K562 (cell line): ENCODE measurements around the gene VTI1B.
"Not testable (repeated sequence)": the region's sequence is repeated elsewhere in the genome, so short reads cannot be mapped to it uniquely, and the experiment has no call there.

ENCODE experiments used
- CTCF ChIP-seq, 3 experiments: IDR thresholded peaks in 2 of 3; conservative IDR thresholded peaks in 1 of 3; 2 replicates each; pipeline ENCODE4 v1.5.1; 2011 to 2012; ENCODE audit warnings: low read length in 3 of 3, mild to moderate bottlenecking in 3 of 3, control low read depth in 2 of 3, improper control_type of control experiment in 1 of 3, inconsistent platforms in 1 of 3, low read depth in 1 of 3, mixed read lengths in 1 of 3, moderate library complexity in 1 of 3; ENCODE audit not compliant: insufficient read depth in 2 of 3
- CUX1 ChIP-seq: fragments of 200-800 bp; sonication (Bioruptor generic); IDR thresholded peaks from 2 replicates; pipeline ENCODE4 v1.6.1; 2016; ENCODE audit warnings: missing genetic modification characterization, missing compliant biosample characterization
- ELK1 ChIP-seq: sonication (generic); formaldehyde crosslinking; IDR thresholded peaks from 2 replicates; pipeline ENCODE4 v1.8.1; 2022; ENCODE audit warnings: missing genetic modification reagents
- FOXJ3 ChIP-seq: sonication (generic); formaldehyde crosslinking; IDR thresholded peaks from 2 replicates; pipeline ENCODE4 v1.4.0; 2020; ENCODE audit warnings: mild to moderate bottlenecking, missing genetic modification reagents
- GABPB1 ChIP-seq: sonication (generic); formaldehyde crosslinking; IDR thresholded peaks from 2 replicates; pipeline ENCODE4 v1.8.0; 2022; ENCODE audit warnings: mild to moderate bottlenecking, missing genetic modification reagents
- MAX ChIP-seq: sonication (generic); formaldehyde crosslinking; IDR thresholded peaks from 2 replicates; pipeline ENCODE4 v1.9.0; 2022; ENCODE audit warnings: mild to moderate bottlenecking, missing genetic modification reagents
- NFE2L1 ChIP-seq: fragments of 450-650 bp; IDR thresholded peaks from 2 replicates; pipeline ENCODE4 v1.6.1; 2016; ENCODE audit warnings: missing genetic modification characterization, low read depth, mild to moderate bottlenecking, missing compliant biosample characterization, moderate library complexity, borderline replicate concordance
- POLR2A ChIP-seq: fragments of 450-650 bp; conservative IDR thresholded peaks from 2 replicates; pipeline ENCODE4 v1.6.1; 2016
- SMARCE1 ChIP-seq: fragments of 450-650 bp; IDR thresholded peaks from 2 replicates; pipeline ENCODE4 v1.7.1; 2016; ENCODE audit warnings: mild to moderate bottlenecking
- ZNF232 ChIP-seq: sonication (generic); formaldehyde crosslinking; IDR thresholded peaks from 2 replicates; pipeline ENCODE4 v1.8.0; 2022; ENCODE audit warnings: mild to moderate bottlenecking, missing genetic modification reagents

GRCh38 chr14:67719385-67719784, 45.0 kb upstream of the VTI1B start:
- TF ChIP-seq SMARCE1; MAX (CRISPR knock-in tag); POLR2A; NFE2L1 (tag); GABPB1 (CRISPR knock-in tag); CTCF (IDR thresholded peaks at IDR 0.05 in 2 of 3, conservative IDR thresholded peaks at IDR 0.05 in 1 of 3; ENCODE audit: insufficient read depth in 2 of 3, low read depth in 1 of 3, low read length in 3 of 3); ELK1; ZNF232 (CRISPR knock-in tag); FOXJ3 (CRISPR knock-in tag); CUX1 (CRISPR knock-in tag): not testable (repeated sequence)
